ENCODE results near the gene BORCS5. TPM values are rescaled to one million over a fixed set of nuclear protein-coding genes. Genes with fewer than 3 reads are reported as not detected.

Gene BORCS5
- total RNA-seq, 2 donors from 2014 or later, result 5.6 to 18.4 TPM

DNA sequence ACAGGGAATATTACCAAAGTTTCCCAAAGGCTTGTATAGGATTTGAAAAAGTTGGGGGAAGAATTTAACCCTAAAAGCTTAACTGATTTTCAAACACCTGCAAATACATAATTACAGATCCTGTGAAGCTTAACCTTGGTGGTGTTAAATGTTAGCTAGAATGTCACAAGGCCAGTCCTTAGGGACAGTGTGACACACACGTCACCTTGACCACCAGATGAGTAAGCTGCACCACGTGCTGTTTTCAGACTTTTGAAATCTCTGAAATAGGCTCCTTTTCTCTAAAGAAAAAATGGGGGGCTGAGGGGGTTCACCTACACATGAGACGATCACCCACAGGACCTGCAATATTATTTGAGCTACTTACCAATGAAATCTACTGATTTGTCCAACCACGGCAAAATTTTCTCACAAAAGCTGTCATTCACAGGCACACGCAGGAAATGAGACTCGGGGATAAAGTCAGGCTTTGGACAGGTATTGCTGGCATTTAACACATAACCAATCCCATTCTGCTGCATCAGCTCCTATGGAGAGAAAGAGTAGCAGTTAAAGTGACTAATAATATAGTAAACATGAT, 129.9 kb downstream of the BORCS5 start:
- peak overlapping the region; percentile 42 to 78 (median 66) for H3K27ac ChIP-seq
- no peaks in the 10 kb centered on the region for H3K27me3 ChIP-seq
- H3K36me3 ChIP-seq (replicated peaks in 1 of 2; ENCODE audit: insufficient read depth in 1 of 2, low read depth in 2 of 2), result no peaks in the 10 kb centered on the region
- TF ChIP-seq, protein P1, sequence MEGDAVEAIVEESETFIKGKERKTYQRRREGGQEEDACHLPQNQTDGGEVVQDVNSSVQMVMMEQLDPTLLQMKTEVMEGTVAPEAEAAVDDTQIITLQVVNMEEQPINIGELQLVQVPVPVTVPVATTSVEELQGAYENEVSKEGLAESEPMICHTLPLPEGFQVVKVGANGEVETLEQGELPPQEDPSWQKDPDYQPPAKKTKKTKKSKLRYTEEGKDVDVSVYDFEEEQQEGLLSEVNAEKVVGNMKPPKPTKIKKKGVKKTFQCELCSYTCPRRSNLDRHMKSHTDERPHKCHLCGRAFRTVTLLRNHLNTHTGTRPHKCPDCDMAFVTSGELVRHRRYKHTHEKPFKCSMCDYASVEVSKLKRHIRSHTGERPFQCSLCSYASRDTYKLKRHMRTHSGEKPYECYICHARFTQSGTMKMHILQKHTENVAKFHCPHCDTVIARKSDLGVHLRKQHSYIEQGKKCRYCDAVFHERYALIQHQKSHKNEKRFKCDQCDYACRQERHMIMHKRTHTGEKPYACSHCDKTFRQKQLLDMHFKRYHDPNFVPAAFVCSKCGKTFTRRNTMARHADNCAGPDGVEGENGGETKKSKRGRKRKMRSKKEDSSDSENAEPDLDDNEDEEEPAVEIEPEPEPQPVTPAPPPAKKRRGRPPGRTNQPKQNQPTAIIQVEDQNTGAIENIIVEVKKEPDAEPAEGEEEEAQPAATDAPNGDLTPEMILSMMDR (IDR thresholded peaks at IDR 0.05), result no peak
- no peak for TF ChIP-seq POLR2A (IDR thresholded peaks at IDR 0.05)
- WGBS, 2 donors, result 13 to 28% methylated on average over 6 of the region's 6 CpGs
- H3K9me3 ChIP-seq, result no peaks in the 10 kb centered on the region
- H3K4me3 ChIP-seq, result no peak overlapping the region
- intact Hi-C loops (cut with DNase I), result no loop called here
- DNase-seq (peak in 3 of 4 donors; percentile 52 to 71 (median 65)), ATAC-seq (peak; percentile 87)
- H3K4me1 ChIP-seq, result peaks cover 55% of the 10 kb centered on the region

DNA sequence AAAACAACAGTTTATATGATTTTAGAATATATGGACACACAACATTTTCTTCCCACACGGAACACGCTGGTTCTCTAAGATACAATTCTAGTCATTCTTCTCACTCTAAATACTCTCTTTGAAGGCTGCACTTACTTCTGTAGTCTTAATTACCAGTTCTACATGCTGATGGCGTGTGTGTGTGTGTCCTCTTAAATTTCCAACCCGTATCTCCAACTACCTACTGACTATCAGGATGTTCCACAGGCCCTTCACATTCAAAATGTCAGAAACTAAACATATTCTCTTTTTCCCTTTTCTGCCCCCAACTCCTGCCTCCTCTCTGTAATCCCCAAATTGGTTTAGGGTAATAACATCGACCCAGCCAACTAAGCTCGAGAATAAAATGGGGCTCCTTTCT, 130.6 kb downstream of the BORCS5 start:
- WGBS, 2 donors, result 94 to 95% methylated on average over 6 of the region's 6 CpGs
- intact Hi-C loops (cut with DNase I), result no loop called here
- Histone ChIP-seq H3K4me3 (no peak overlapping the region), H3K27me3 (no peaks in the 10 kb centered on the region), H3K36me3 (replicated peaks in 1 of 2; ENCODE audit: insufficient read depth in 1 of 2, low read depth in 2 of 2) (no peaks in the 10 kb centered on the region), H3K4me1 (peaks cover 60% of the 10 kb centered on the region), H3K9me3 (no peaks in the 10 kb centered on the region), H3K27ac (peak overlapping the region in 3 of 4 donors; percentile 42 to 78 (median 72))
- no peak for DNase-seq
- no peak for ATAC-seq
- no peak for TF ChIP-seq POLR2A (IDR thresholded peaks at IDR 0.05)
- TF ChIP-seq, protein P1 (IDR thresholded peaks at IDR 0.05), result no peak

DNA sequence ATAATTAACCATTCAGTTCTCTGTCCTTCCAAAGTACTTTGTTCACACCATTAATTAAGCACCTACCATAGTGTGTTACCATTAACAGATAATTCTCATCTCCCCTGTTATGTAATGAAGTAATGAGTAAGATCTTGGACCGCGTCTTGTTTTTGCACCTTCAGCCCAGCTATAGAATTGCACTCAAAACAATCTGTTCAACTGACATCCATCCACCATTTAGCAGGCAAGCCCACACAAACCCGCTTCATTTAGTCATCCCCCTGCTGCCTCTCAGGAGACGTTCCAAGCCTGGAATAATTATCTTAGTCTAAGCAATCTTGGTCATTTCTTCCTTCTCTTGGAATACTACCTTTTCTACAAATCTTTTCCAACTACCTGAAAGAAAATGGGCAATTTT, 131.4 kb downstream of the BORCS5 start:
- H3K9me3 ChIP-seq, result no peaks in the 10 kb centered on the region
- no peaks in the 10 kb centered on the region for H3K36me3 ChIP-seq (replicated peaks in 1 of 2; ENCODE audit: insufficient read depth in 1 of 2, low read depth in 2 of 2)
- peak overlapping the region in 2 of 4 donors; percentile 26 to 78 for H3K27ac ChIP-seq
- no peaks in the 10 kb centered on the region for H3K27me3 ChIP-seq
- intact Hi-C loops (cut with DNase I), result no loop called here
- WGBS, 2 donors, result 95% methylated on average over 4 of the region's 4 CpGs
- no peak for ATAC-seq
- no peak for TF ChIP-seq POLR2A (IDR thresholded peaks at IDR 0.05)
- TF ChIP-seq, protein P1 (IDR thresholded peaks at IDR 0.05), result no peak
- peaks cover 63% of the 10 kb centered on the region for H3K4me1 ChIP-seq
- no peak for DNase-seq
- no peak overlapping the region for H3K4me3 ChIP-seq

DNA sequence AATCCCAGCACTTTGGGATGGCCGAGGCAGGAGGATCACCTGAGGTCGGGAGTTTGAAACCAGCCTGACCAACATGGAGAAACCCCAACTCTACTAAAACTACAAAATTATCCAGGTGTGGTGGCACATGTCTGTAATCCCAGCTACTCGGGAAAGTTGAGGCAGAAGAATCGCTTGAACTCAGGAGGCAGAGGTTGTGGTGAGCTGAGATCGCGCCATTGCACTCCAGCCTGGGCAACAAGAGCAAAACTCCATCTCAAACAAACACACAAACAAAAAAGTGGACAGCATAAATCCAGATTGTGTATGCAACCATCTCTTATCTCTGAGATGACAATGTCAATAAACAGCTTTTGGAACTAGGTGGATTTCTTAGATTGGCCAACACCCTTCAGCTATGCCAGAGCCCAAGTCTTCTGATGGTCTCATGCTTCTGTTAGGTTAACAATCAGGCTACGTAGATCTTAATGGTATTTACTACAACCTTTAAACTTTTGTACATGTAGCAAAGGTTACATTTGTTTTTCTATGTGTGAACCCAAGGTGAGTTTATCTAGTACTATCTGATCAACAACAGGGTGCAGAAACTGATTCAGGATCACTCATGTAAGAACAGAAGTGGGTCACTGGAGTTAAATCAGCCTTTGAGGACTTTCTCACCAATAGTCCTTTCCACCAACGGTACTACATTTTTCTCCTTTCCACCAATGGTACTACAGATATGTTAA, 132.1 kb downstream of the BORCS5 start:
- Histone ChIP-seq H3K27ac (no peak overlapping the region), H3K4me1 (peaks cover 67% of the 10 kb centered on the region), H3K4me3 (no peak overlapping the region), H3K36me3 (replicated peaks in 1 of 2; ENCODE audit: insufficient read depth in 1 of 2, low read depth in 2 of 2) (no peaks in the 10 kb centered on the region), H3K9me3 (no peaks in the 10 kb centered on the region), H3K27me3 (no peaks in the 10 kb centered on the region)
- DNase-seq (no peak), ATAC-seq (no peak)
- TF ChIP-seq, protein P1 (IDR thresholded peaks at IDR 0.05), result no peak
- TF ChIP-seq POLR2A (IDR thresholded peaks at IDR 0.05), result no peak
- WGBS, 2 donors, result 85 to 88% methylated on average over 8 of the region's 8 CpGs
- intact Hi-C loops (cut with DNase I), result no loop called here

All from body of pancreas (tissue), 4 donors.